ENCODE data around the gene CSAG1. TPM values are rescaled to one million over a fixed set of nuclear protein-coding genes. Genes with fewer than 3 reads are reported as not detected.
"Not testable (repeated sequence)": the region's sequence is repeated elsewhere in the genome, so short reads cannot be mapped to it uniquely, and the experiment has no call there.

The CSAG1 gene
- total and polyA plus RNA-seq, 2 donors (not counting 3 experiments of a cell fraction or from before 2014, with no cell fraction given), result not detected

DNA sequence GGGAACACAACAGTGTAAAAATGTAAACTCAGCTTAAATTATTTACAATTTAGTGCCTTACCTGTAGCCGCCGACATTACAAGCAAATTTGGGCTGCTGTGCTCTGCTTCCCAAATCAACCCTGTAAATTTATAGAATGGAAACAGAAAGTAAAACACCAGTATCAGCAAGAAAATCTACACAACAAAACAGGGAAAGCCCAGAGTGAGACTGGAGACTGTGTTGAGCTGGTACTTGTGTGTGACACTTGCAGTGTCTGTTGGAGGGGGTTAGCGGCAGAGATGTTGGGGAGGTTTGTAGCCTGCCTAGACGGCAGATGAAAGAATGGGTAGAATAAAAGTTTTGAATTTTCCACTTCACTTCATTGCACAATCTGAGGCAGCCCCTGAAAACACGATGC is 20.3 kb downstream of the CSAG1 start:
- H3K27ac ChIP-seq (ENCODE audit: insufficient read depth, low read depth, low read length); H3K79me2 ChIP-seq (ENCODE audit: control insufficient read depth, insufficient read depth, low read length); DNase-seq (ENCODE audit: low read depth, low spot score); H3K9me1 ChIP-seq (replicated peaks; ENCODE audit: control insufficient read depth, extremely low read depth, insufficient read depth, low read length); H3K4me3 ChIP-seq (replicated peaks in 1 of 3; ENCODE audit: insufficient read depth in 1 of 3, low read depth in 1 of 3, low read length in 3 of 3); H3K9me3 ChIP-seq (replicated peaks; ENCODE audit: control insufficient read depth, insufficient read depth, low read length); H3K9ac ChIP-seq (replicated peaks; ENCODE audit: extremely low read depth, insufficient read depth, low read length); FAIRE-seq; H3K4me2 ChIP-seq (ENCODE audit: insufficient read depth, low read length); BruUV-seq (replicated peaks); H2AFZ ChIP-seq (ENCODE audit: low read depth, low read length); H4K20me1 ChIP-seq (replicated peaks; ENCODE audit: control insufficient read depth, extremely low read depth, insufficient read depth, low read length); CTCF ChIA-PET; H3K4me1 ChIP-seq (ENCODE audit: control insufficient read depth, extremely low read depth, insufficient read depth, low read length); POLR2A ChIA-PET; intact Hi-C loops (cut with micrococcal nuclease); dilution Hi-C loops (cut with MboI; ENCODE audit: extremely low pct_ligation_motif_present, low sequenced_read_pairs); H3K36me3 ChIP-seq (ENCODE audit: control insufficient read depth in 2 of 2, extremely low read depth in 1 of 2, insufficient read depth in 2 of 2, low read length in 2 of 2); H3K27me3 ChIP-seq (ENCODE audit: control insufficient read depth in 2 of 2, insufficient read depth in 2 of 2, low read length in 2 of 2): not testable (repeated sequence)

DNA sequence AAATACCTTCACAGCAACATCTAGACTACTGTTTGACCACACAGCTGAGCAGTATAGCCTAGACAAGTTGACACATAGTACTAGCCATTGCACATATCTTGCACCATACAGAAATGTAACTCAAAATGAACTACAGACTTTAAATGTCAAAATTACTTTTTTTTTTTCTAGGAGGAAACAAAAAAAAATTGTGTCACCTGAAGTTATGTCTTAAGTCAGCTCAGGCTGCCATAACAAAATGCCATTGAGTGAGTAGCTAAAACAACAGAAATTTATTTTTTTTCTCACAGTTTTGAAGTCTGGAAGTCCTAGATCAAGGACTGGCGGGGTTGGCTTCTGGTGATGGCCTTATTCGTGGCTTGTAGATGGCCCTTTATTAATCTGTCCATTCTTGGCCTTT is 24.3 kb downstream of the CSAG1 start, which contains the start of gene CSAG2:
Gene CSAG2 (minus strand): TSS at position 101 of the 400 bp plus-strand sequence. CDS start 161 bp downstream, outside the sequence.
- H3K27me3 ChIP-seq (ENCODE audit: control insufficient read depth in 2 of 2, insufficient read depth in 2 of 2, low read length in 2 of 2); DNase-seq (ENCODE audit: low read depth, low spot score); BruUV-seq (replicated peaks); H3K9me1 ChIP-seq (replicated peaks; ENCODE audit: control insufficient read depth, extremely low read depth, insufficient read depth, low read length); H4K20me1 ChIP-seq (replicated peaks; ENCODE audit: control insufficient read depth, extremely low read depth, insufficient read depth, low read length); H3K79me2 ChIP-seq (ENCODE audit: control insufficient read depth, insufficient read depth, low read length); H3K4me1 ChIP-seq (ENCODE audit: control insufficient read depth, extremely low read depth, insufficient read depth, low read length); H3K36me3 ChIP-seq (ENCODE audit: control insufficient read depth in 2 of 2, extremely low read depth in 1 of 2, insufficient read depth in 2 of 2, low read length in 2 of 2); dilution Hi-C loops (cut with MboI; ENCODE audit: extremely low pct_ligation_motif_present, low sequenced_read_pairs); H3K4me2 ChIP-seq (ENCODE audit: insufficient read depth, low read length); intact Hi-C loops (cut with micrococcal nuclease); FAIRE-seq; H3K9ac ChIP-seq (replicated peaks; ENCODE audit: extremely low read depth, insufficient read depth, low read length); CTCF ChIA-PET; POLR2A ChIA-PET; H3K4me3 ChIP-seq (replicated peaks in 1 of 3; ENCODE audit: insufficient read depth in 1 of 3, low read depth in 1 of 3, low read length in 3 of 3); H3K9me3 ChIP-seq (replicated peaks; ENCODE audit: control insufficient read depth, insufficient read depth, low read length); H2AFZ ChIP-seq (ENCODE audit: low read depth, low read length); H3K27ac ChIP-seq (ENCODE audit: insufficient read depth, low read depth, low read length): not testable (repeated sequence)

GRCh38 chrX:152706500-152706899 is 27.0 kb downstream of the CSAG1 start:
- H4K20me1 ChIP-seq (replicated peaks; ENCODE audit: control insufficient read depth, extremely low read depth, insufficient read depth, low read length); H3K9ac ChIP-seq (replicated peaks; ENCODE audit: extremely low read depth, insufficient read depth, low read length); H3K36me3 ChIP-seq (ENCODE audit: control insufficient read depth in 2 of 2, extremely low read depth in 1 of 2, insufficient read depth in 2 of 2, low read length in 2 of 2); BruUV-seq (replicated peaks); dilution Hi-C loops (cut with MboI; ENCODE audit: extremely low pct_ligation_motif_present, low sequenced_read_pairs); H3K79me2 ChIP-seq (ENCODE audit: control insufficient read depth, insufficient read depth, low read length); H2AFZ ChIP-seq (ENCODE audit: low read depth, low read length); H3K4me2 ChIP-seq (ENCODE audit: insufficient read depth, low read length); FAIRE-seq; H3K9me1 ChIP-seq (replicated peaks; ENCODE audit: control insufficient read depth, extremely low read depth, insufficient read depth, low read length); POLR2A ChIA-PET; H3K27me3 ChIP-seq (ENCODE audit: control insufficient read depth in 2 of 2, insufficient read depth in 2 of 2, low read length in 2 of 2); H3K4me1 ChIP-seq (ENCODE audit: control insufficient read depth, extremely low read depth, insufficient read depth, low read length); DNase-seq (ENCODE audit: low read depth, low spot score); CTCF ChIA-PET; H3K9me3 ChIP-seq (replicated peaks; ENCODE audit: control insufficient read depth, insufficient read depth, low read length); intact Hi-C loops (cut with micrococcal nuclease); H3K27ac ChIP-seq (ENCODE audit: insufficient read depth, low read depth, low read length); H3K4me3 ChIP-seq (replicated peaks in 1 of 3; ENCODE audit: insufficient read depth in 1 of 3, low read depth in 1 of 3, low read length in 3 of 3): not testable (repeated sequence)

- FAIRE-seq; POLR2A ChIA-PET; H3K79me2 ChIP-seq (ENCODE audit: control insufficient read depth, insufficient read depth, low read length): not testable (repeated sequence)
Observed at GRCh38 chrX:152700390-152700789, 33.1 kb downstream of the CSAG1 start.

More at GRCh38 chrX:152700390-152700789, 33.1 kb downstream of the CSAG1 start:
- H3K27ac ChIP-seq (ENCODE audit: insufficient read depth, low read depth, low read length); DNase-seq (ENCODE audit: low read depth, low spot score); H3K4me1 ChIP-seq (ENCODE audit: control insufficient read depth, extremely low read depth, insufficient read depth, low read length); H3K9me1 ChIP-seq (replicated peaks; ENCODE audit: control insufficient read depth, extremely low read depth, insufficient read depth, low read length); intact Hi-C loops (cut with micrococcal nuclease); dilution Hi-C loops (cut with MboI; ENCODE audit: extremely low pct_ligation_motif_present, low sequenced_read_pairs); H3K4me2 ChIP-seq (ENCODE audit: insufficient read depth, low read length); H3K9ac ChIP-seq (replicated peaks; ENCODE audit: extremely low read depth, insufficient read depth, low read length); CTCF ChIA-PET; H3K9me3 ChIP-seq (replicated peaks; ENCODE audit: control insufficient read depth, insufficient read depth, low read length); BruUV-seq (replicated peaks); H3K4me3 ChIP-seq (replicated peaks in 1 of 3; ENCODE audit: insufficient read depth in 1 of 3, low read depth in 1 of 3, low read length in 3 of 3); H3K36me3 ChIP-seq (ENCODE audit: control insufficient read depth in 2 of 2, extremely low read depth in 1 of 2, insufficient read depth in 2 of 2, low read length in 2 of 2); H2AFZ ChIP-seq (ENCODE audit: low read depth, low read length); H3K27me3 ChIP-seq (ENCODE audit: control insufficient read depth in 2 of 2, insufficient read depth in 2 of 2, low read length in 2 of 2); H4K20me1 ChIP-seq (replicated peaks; ENCODE audit: control insufficient read depth, extremely low read depth, insufficient read depth, low read length): not testable (repeated sequence)
